K562 (cell line): ENCODE data around the gene PDIA4. TPM values are rescaled to one million over a fixed set of nuclear protein-coding genes. Genes with fewer than 3 reads are reported as not detected.

Source experiments
- ATF4 ChIP-seq: fragments of 450-650 bp; formaldehyde crosslinking; IDR thresholded peaks from 2 replicates; pipeline ENCODE4 v1.4.0; 2022; ENCODE audit warnings: mild to moderate bottlenecking, moderate library complexity
- CHAMP1 ChIP-seq: fragments of 450-650 bp; IDR thresholded peaks from 2 replicates; pipeline ENCODE4 v1.6.1; 2016; ENCODE audit warnings: mild to moderate bottlenecking
- CREB3 ChIP-seq: fragments of 450-650 bp; conservative IDR thresholded peaks from 2 replicates; pipeline ENCODE4 v1.6.1; 2016; ENCODE audit warnings: missing genetic modification characterization, low read depth, mild to moderate bottlenecking, missing compliant biosample characterization, moderate library complexity
- E2F5 ChIP-seq: sonication (generic); formaldehyde crosslinking; IDR thresholded peaks from 2 replicates; pipeline ENCODE4 v1.8.0; 2022; ENCODE audit warnings: mild to moderate bottlenecking, missing genetic modification reagents
- ESRRA ChIP-seq: fragments of 450-650 bp; IDR thresholded peaks from 2 replicates; pipeline ENCODE4 v1.6.1; 2014; ENCODE audit warnings: low read depth, mild to moderate bottlenecking, moderate library complexity, borderline replicate concordance
- ETV5 ChIP-seq: sonication (generic); formaldehyde crosslinking; IDR thresholded peaks from 2 replicates; pipeline ENCODE4 v1.4.0; 2020; ENCODE audit warnings: low read depth, mild to moderate bottlenecking, missing genetic modification reagents
- HIVEP1 ChIP-seq: fragments of 250-450 bp; sonication (Bioruptor Pico); IDR thresholded peaks from 2 replicates; pipeline ENCODE4 v1.4.0; 2020; ENCODE audit warnings: mild to moderate bottlenecking
- KLF1 ChIP-seq: fragments of 450-650 bp; IDR thresholded peaks from 2 replicates; pipeline ENCODE4 v1.6.1; 2016; ENCODE audit warnings: missing genetic modification characterization, missing compliant biosample characterization
- MIER1 ChIP-seq: fragments of 450-650 bp; IDR thresholded peaks from 2 replicates; pipeline ENCODE4 v1.6.1; 2016; ENCODE audit warnings: antibody characterized with exemption, mild to moderate bottlenecking, low read depth
- POLR2A ChIP-seq: fragments of 450-650 bp; conservative IDR thresholded peaks from 2 replicates; pipeline ENCODE4 v1.6.1; 2016
- ZEB2 ChIP-seq: fragments of 450-650 bp; IDR thresholded peaks from 2 replicates; pipeline ENCODE4 v1.6.1; 2016
- ZNF592 ChIP-seq: fragments of 450-650 bp; IDR thresholded peaks from 2 replicates; pipeline ENCODE4 v1.6.1; 2017; ENCODE audit warnings: antibody characterized with exemption, mild to moderate bottlenecking
- polyA plus RNA-seq, 8 experiments: library from polyadenylated mRNA; depleted of rRNA in 4 of 8; stranded (reverse) in 5 of 8; unstranded in 3 of 8; fragments of >200 nt; fragmentation: Nextera tagmentation in 2 of 8; fragmentation: Illumina TruSeq in 1 of 8; extraction: Ambion mirVana in 2 of 8; extraction: Trizol in 1 of 8; gene quantifications; 2 replicates each; pipeline versions ENCODE4 v1.2.1 to v1.2.3, GENCODE V29; 2011 to 2014; ENCODE audit warnings: inconsistent platforms in 1 of 8, missing spikeins in 1 of 8
- total RNA-seq, 7 experiments: library from RNA; depleted of rRNA in 6 of 7; stranded (reverse); fragments of >200 nt in 6 of 7; fragmentation: Illumina TruSeq in 2 of 7; extraction: Trizol in 2 of 7; gene quantifications; 2 replicates each; pipeline versions ENCODE4 v1.2.1 to v1.2.3, GENCODE V29; 2011 to 2021; ENCODE audit warnings: low replicate concordance in 1 of 7

The PDIA4 gene
- total and polyA plus RNA-seq, 9 of the 15 experiments (the other 6 are each of a cell fraction or from before 2014, with no cell fraction given): 9.1 to 175 (median 146) TPM

GRCh38 chr7:148963583-148964482, 64.5 kb downstream of the PDIA4 start (continued):
- TF ChIP-seq ESRRA (no peak), CHAMP1 (no peak), POLR2A (no peak), ETV5 (CRISPR knock-in tag) (no peak), ATF4 (CRISPR knock-in tag) (no peak), E2F5 (CRISPR knock-in tag) (0 out of 2 replicates have a peak, but pooled peaks have one; percentile 25), CREB3 (tag) (no peak), MIER1 (peak; percentile 13), ZEB2 (no peak), HIVEP1 (CRISPR knock-in tag) (no peak), ZNF592 (no peak), KLF1 (no peak)
